SK-N-SH (cell line): ENCODE measurements around the gene NEMP2. TPM values are rescaled to one million over a fixed set of nuclear protein-coding genes. Genes with fewer than 3 reads are reported as not detected.

Experiments used
- CTCF ChIA-PET: fragments of 300-600, 350-600 bp; formaldehyde crosslinking; extraction: SDS; loops from one replicate; lab custom pipeline; 2021; lab: Yijun Ruan, JAX
- POLR2A ChIA-PET: fragments of 350-600 bp; sonication (Branson Sonifier 250); formaldehyde crosslinking; extraction: SDS; loops from one replicate; lab custom pipeline; 2020; ENCODE audit warnings: antibody characterized with exemption, inconsistent platforms; lab: Yijun Ruan, JAX
- DNase-seq: peaks from one replicate; pipeline ENCODE4 v3.0.0; 2012
- H2AFZ ChIP-seq: fragments of 200-600 bp; sonication (generic); 2 replicates; pipeline ENCODE4 v1.8.1; 2016; ENCODE audit warnings: antibody characterized with exemption, mild to moderate bottlenecking, low read depth
- H3F3A ChIP-seq: fragments of 200-600 bp; sonication (generic); replicated peaks from 2 replicates; pipeline ENCODE3; 2016; ENCODE audit warnings: antibody characterized with exemption, mild to moderate bottlenecking; ENCODE audit not compliant: insufficient read depth
- H3K27ac ChIP-seq, 2 experiments: fragments of 200-500 bp in 1 of 2; fragments of 200-600 bp in 1 of 2; sonication (Bioruptor generic) in 1 of 2; sonication (generic), shearing (Covaris generic) in 1 of 2; 2 replicates each; pipeline versions ENCODE4 v1.5.1 to v1.6.1; 2014 to 2016; ENCODE audit warnings: low read depth in 2 of 2, inconsistent platforms in 1 of 2, low read length in 1 of 2, mild to moderate bottlenecking in 1 of 2, mixed read lengths in 1 of 2
- H3K27me3 ChIP-seq: fragments of 200-600 bp; sonication (generic), shearing (Covaris generic); 2 replicates; pipeline ENCODE4 v1.6.1; 2016; ENCODE audit warnings: mixed run types; ENCODE audit not compliant: insufficient read depth
- H3K36me3 ChIP-seq, 2 experiments: fragments of 200-500 bp in 1 of 2; fragments of 200-600 bp in 1 of 2; sonication (Bioruptor generic) in 1 of 2; sonication (generic) in 1 of 2; replicated peaks in 1 of 2; 2 replicates each; pipeline versions ENCODE3 to v1.5.1; 2014 to 2016; ENCODE audit warnings: low read length in 1 of 2, mild to moderate bottlenecking in 1 of 2; ENCODE audit not compliant: insufficient read depth in 2 of 2, control insufficient read depth in 1 of 2
- H3K4me1 ChIP-seq, 2 experiments: fragments of 200-500 bp in 1 of 2; fragments of 200-600 bp in 1 of 2; sonication (Bioruptor generic) in 1 of 2; sonication (generic), shearing (Covaris generic) in 1 of 2; 2 replicates each; pipeline versions ENCODE4 v1.5.1 to v1.6.1; 2014 to 2016; ENCODE audit warnings: low read depth in 1 of 2, low read length in 1 of 2, mixed run types in 1 of 2; ENCODE audit not compliant: insufficient read depth in 2 of 2, control insufficient read depth in 1 of 2
- H3K4me2 ChIP-seq: fragments of 200-600 bp; sonication (generic), shearing (Covaris generic); 2 replicates; pipeline ENCODE4 v1.6.1; 2017; ENCODE audit warnings: mixed run types
- H3K4me3 ChIP-seq, 2 experiments: fragments of 200-500 bp in 1 of 2; fragments of 200-600 bp in 1 of 2; sonication (Bioruptor generic) in 1 of 2; sonication (generic), shearing (Covaris generic) in 1 of 2; 2 replicates each; pipeline versions ENCODE4 v1.5.1 to v1.8.1; 2014 to 2016; ENCODE audit warnings: low read depth in 2 of 2, inconsistent platforms in 1 of 2, low read length in 1 of 2, mild to moderate bottlenecking in 1 of 2, mixed read lengths in 1 of 2, moderate library complexity in 1 of 2
- H3K79me2 ChIP-seq: fragments of 200-600 bp; sonication (generic); 2 replicates; pipeline ENCODE4 v1.8.1; 2017; ENCODE audit warnings: mild to moderate bottlenecking; ENCODE audit not compliant: insufficient read depth
- H3K9ac ChIP-seq: fragments of 200-600 bp; sonication (generic); 2 replicates; pipeline ENCODE4 v1.6.1; 2017; ENCODE audit warnings: mixed run types
- H3K9me2 ChIP-seq: fragments of 200-600 bp; sonication (generic); 2 replicates; pipeline ENCODE4 v1.6.1; 2017; ENCODE audit warnings: mixed run types
- H3K9me3 ChIP-seq: fragments of 200-600 bp; sonication (generic); 2 replicates; pipeline ENCODE4 v1.6.1; 2017; ENCODE audit warnings: mixed run types, mild to moderate bottlenecking, moderate library complexity
- H4K20me1 ChIP-seq: fragments of 200-600 bp; sonication (generic); 2 replicates; pipeline ENCODE4 v1.6.1; 2017; ENCODE audit warnings: mild to moderate bottlenecking, mixed run types; ENCODE audit not compliant: insufficient read depth
- CHD2 ChIP-seq: fragments of 150-350 bp; IDR thresholded peaks from 2 replicates; pipeline ENCODE4 v1.6.1; 2018; ENCODE audit warnings: low read length; ENCODE audit not compliant: partially characterized antibody
- EP300 ChIP-seq, 2 experiments: IDR thresholded peaks; 2 replicates each; pipeline versions ENCODE4 v1.4.0 to v1.6.1; 2012; ENCODE audit warnings: borderline replicate concordance in 1 of 2, low read depth in 1 of 2, low read length in 1 of 2
- GATA2 ChIP-seq: sonication (generic); formaldehyde crosslinking; IDR thresholded peaks from 2 replicates; pipeline ENCODE4 v1.5.0; 2020; ENCODE audit warnings: mild to moderate bottlenecking, missing genetic modification reagents
- JUND ChIP-seq: IDR thresholded peaks from 2 replicates; pipeline ENCODE4 v1.4.0; 2012
- NFIC ChIP-seq: IDR thresholded peaks from 2 replicates; pipeline ENCODE4 v1.4.0; 2012; ENCODE audit warnings: borderline replicate concordance
- NRF1 ChIP-seq: IDR thresholded peaks from 2 replicates; pipeline ENCODE4 v1.6.1; 2012; ENCODE audit warnings: low read depth, mild to moderate bottlenecking, low read length
- POLR2AphosphoS5 ChIP-seq: IDR thresholded peaks from 2 replicates; pipeline ENCODE4 v1.6.1; 2012; ENCODE audit warnings: low read depth, low read length
- RAD21 ChIP-seq: IDR thresholded peaks from 2 replicates; pipeline ENCODE4 v1.6.1; 2012; ENCODE audit warnings: mild to moderate bottlenecking, low read length
- RFX5 ChIP-seq: IDR thresholded peaks from 2 replicates; pipeline ENCODE4 v1.6.1; 2012; ENCODE audit warnings: mild to moderate bottlenecking, improper control_type of control experiment, low read length
- SMC3 ChIP-seq: IDR thresholded peaks from 2 replicates; pipeline ENCODE4 v1.6.1; 2012; ENCODE audit warnings: low read depth, low read length, improper control_type of control experiment
- TAF1 ChIP-seq: IDR thresholded peaks from 2 replicates; pipeline ENCODE4 v1.6.1; 2012; ENCODE audit warnings: low read depth, mild to moderate bottlenecking, low read length, moderate library complexity, borderline replicate concordance
- TEAD4 ChIP-seq: IDR thresholded peaks from 2 replicates; pipeline ENCODE4 v1.4.0; 2012; ENCODE audit warnings: mild to moderate bottlenecking, borderline replicate concordance; ENCODE audit not compliant: insufficient read depth
- WGBS: methylation state at CpG from one replicate; pipeline ENCODE4 v1.1.6; 2017; ENCODE audit warnings: low lambda C conversion rate; 5-methylcytosine and 5-hydroxymethylcytosine counted together
- polyA plus RNA-seq, 3 experiments: library from polyadenylated mRNA; depleted of rRNA; stranded (reverse); fragments of >200 nt; gene quantifications; 2 replicates each; pipeline ENCODE4 v1.2.3, GENCODE V29; 2012
- TF ChIP-seq, protein P1 (sequence below): fragments of 150-350 bp; IDR thresholded peaks from 2 replicates; pipeline ENCODE4 v1.6.1; 2016; ENCODE audit warnings: mild to moderate bottlenecking, low read depth, low read length
- TF ChIP-seq, protein P2 (sequence below): fragments of 200-600 bp; sonication (generic); IDR thresholded peaks from 2 replicates; pipeline ENCODE4 v1.6.1; 2017; ENCODE audit warnings: antibody characterized with exemption, mild to moderate bottlenecking, moderate library complexity
- TF ChIP-seq, protein P3 (sequence below): fragments of 150-350 bp; IDR thresholded peaks from 2 replicates; pipeline ENCODE4 v1.6.1; 2017; ENCODE audit warnings: antibody characterized with exemption, low read length, low read depth, borderline replicate concordance

The NEMP2 gene
- polyA plus RNA-seq, 1 of the 3 experiments (the other 2 are of a cell fraction) = 2.0 TPM

DNA sequence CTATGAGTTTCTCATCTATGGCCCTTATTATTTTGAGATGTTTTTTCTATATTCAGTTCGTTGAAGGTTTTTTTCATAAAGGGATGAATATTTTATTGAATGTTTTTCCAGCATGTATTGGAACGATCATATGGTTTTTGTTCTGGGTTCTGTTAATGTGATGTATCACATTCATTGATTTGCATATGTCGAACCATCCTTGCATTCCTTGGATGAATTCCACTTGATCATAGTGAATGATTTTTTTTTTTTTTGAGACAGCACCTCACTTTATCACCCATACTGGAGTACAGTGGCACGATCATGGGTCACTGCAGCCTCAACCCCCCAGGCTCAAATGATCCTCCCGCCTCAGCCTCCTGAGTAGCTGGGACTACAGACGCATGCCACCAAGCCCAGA lies 5.5 kb upstream of the NEMP2 start:
- no peak overlapping the region for H2AFZ ChIP-seq
- H3K36me3 ChIP-seq = no peaks in the 10 kb centered on the region
- ChIA-PET CTCF (no interaction called here), POLR2A (no interaction called here)
- no peak overlapping the region for H3K27ac ChIP-seq
- H3K9me3 ChIP-seq = peaks cover 17% of the 10 kb centered on the region
- 71% methylated on average over 6 of the region's 6 CpGs for WGBS
- H3K9me2 ChIP-seq = no peaks in the 10 kb centered on the region
- TF ChIP-seq, protein P1, sequence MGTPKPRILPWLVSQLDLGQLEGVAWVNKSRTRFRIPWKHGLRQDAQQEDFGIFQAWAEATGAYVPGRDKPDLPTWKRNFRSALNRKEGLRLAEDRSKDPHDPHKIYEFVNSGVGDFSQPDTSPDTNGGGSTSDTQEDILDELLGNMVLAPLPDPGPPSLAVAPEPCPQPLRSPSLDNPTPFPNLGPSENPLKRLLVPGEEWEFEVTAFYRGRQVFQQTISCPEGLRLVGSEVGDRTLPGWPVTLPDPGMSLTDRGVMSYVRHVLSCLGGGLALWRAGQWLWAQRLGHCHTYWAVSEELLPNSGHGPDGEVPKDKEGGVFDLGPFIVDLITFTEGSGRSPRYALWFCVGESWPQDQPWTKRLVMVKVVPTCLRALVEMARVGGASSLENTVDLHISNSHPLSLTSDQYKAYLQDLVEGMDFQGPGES = no peak
- no peak for TF ChIP-seq RAD21
- no peak for TF ChIP-seq CHD2
- no peak for TF ChIP-seq TEAD4
- TF ChIP-seq, protein P2, sequence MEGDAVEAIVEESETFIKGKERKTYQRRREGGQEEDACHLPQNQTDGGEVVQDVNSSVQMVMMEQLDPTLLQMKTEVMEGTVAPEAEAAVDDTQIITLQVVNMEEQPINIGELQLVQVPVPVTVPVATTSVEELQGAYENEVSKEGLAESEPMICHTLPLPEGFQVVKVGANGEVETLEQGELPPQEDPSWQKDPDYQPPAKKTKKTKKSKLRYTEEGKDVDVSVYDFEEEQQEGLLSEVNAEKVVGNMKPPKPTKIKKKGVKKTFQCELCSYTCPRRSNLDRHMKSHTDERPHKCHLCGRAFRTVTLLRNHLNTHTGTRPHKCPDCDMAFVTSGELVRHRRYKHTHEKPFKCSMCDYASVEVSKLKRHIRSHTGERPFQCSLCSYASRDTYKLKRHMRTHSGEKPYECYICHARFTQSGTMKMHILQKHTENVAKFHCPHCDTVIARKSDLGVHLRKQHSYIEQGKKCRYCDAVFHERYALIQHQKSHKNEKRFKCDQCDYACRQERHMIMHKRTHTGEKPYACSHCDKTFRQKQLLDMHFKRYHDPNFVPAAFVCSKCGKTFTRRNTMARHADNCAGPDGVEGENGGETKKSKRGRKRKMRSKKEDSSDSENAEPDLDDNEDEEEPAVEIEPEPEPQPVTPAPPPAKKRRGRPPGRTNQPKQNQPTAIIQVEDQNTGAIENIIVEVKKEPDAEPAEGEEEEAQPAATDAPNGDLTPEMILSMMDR = no peak
- no peak for TF ChIP-seq EP300 (IDR thresholded peaks at IDR 0.05; ENCODE audit: borderline replicate concordance in 1 of 2, low read depth in 1 of 2, low read length in 1 of 2)
- H3K4me2 ChIP-seq = no peak overlapping the region
- no peak overlapping the region for H3K9ac ChIP-seq
- DNase-seq = no peak
- H3K79me2 ChIP-seq = no peaks in the 10 kb centered on the region
- H3K27me3 ChIP-seq = no peaks in the 10 kb centered on the region
- no peak overlapping the region for H3K4me3 ChIP-seq
- H3K4me1 ChIP-seq = peaks cover 0 to 2% of the 10 kb centered on the region in 2 experiments; a peak in 1 of 4 replicates
- no peaks in the 10 kb centered on the region for H3F3A ChIP-seq
- H4K20me1 ChIP-seq = no peaks in the 10 kb centered on the region

DNA sequence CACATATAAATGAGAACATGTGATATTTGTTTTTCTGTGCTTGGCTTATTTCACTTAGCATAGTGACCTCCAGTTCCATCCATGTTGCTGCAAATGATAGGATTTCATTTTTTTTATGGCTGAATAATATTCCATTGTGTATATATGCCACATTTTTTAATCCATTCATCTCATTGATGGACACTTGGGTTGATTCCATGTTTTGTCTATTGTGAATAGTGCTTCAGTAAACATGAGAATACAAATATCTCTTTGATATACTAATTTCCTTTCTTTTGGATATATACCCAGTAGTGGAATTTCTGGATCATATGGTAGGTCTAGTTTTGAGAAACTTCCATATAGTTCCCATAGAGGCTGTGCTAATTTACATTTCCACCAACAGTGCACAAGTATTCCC lies 3.7 kb upstream of the NEMP2 start:
- H3K27me3 ChIP-seq = no peaks in the 10 kb centered on the region
- H2AFZ ChIP-seq = no peak overlapping the region
- no peak overlapping the region for H3K4me3 ChIP-seq
- no peaks in the 10 kb centered on the region for H3K79me2 ChIP-seq
- peaks cover 0 to 7% of the 10 kb centered on the region in 2 experiments; a peak in 2 of 4 replicates for H3K4me1 ChIP-seq
- no peaks in the 10 kb centered on the region for H3F3A ChIP-seq
- H3K9me2 ChIP-seq = no peaks in the 10 kb centered on the region
- POLR2A ChIA-PET = no interaction called here
- no peak overlapping the region for H3K27ac ChIP-seq
- DNase-seq = no peak
- H3K9me3 ChIP-seq = peaks cover 17% of the 10 kb centered on the region
- TF ChIP-seq POLR2AphosphoS5 = no peak
- no peak for TF ChIP-seq GATA2 (CRISPR knock-in tag)
- no peak for TF ChIP-seq TEAD4
- no peak for TF ChIP-seq CHD2
- no peak for TF ChIP-seq SMC3
- TF ChIP-seq NFIC = no peak
- no peak for TF ChIP-seq RFX5
- TF ChIP-seq JUND = no peak
- no peak for TF ChIP-seq NRF1
- no peak for TF ChIP-seq TAF1
- TF ChIP-seq, protein P3, sequence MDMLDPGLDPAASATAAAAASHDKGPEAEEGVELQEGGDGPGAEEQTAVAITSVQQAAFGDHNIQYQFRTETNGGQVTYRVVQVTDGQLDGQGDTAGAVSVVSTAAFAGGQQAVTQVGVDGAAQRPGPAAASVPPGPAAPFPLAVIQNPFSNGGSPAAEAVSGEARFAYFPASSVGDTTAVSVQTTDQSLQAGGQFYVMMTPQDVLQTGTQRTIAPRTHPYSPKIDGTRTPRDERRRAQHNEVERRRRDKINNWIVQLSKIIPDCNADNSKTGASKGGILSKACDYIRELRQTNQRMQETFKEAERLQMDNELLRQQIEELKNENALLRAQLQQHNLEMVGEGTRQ = no peak
- TF ChIP-seq, all 33 proteins: peak for 0
- CTCF ChIA-PET = no interaction called here
- Histone ChIP-seq H3K9ac (no peak overlapping the region), H3K36me3 (no peaks in the 10 kb centered on the region), H3K4me2 (no peak overlapping the region), H4K20me1 (no peaks in the 10 kb centered on the region)
